H1 (cell line): Measurements from ENCODE around the gene SOCS7. TPM values are rescaled to one million over a fixed set of nuclear protein-coding genes. Genes with fewer than 3 reads are reported as not detected.

Experiments used
- CTCF ChIA-PET: fragments of 300-600 bp; sonication (Branson Sonifier 250); formaldehyde crosslinking; loops from one replicate; lab custom pipeline; 2021; ENCODE audit not compliant: partially characterized antibody; lab: Charles Lee
- POLR2A ChIA-PET: fragments of 300-600 bp; sonication (Branson Sonifier 250); formaldehyde crosslinking; loops from one replicate; lab custom pipeline; 2021; ENCODE audit warnings: inconsistent platforms; ENCODE audit not compliant: partially characterized antibody; lab: Charles Lee
- DNase-seq, 2 experiments: peaks; one replicate each; pipeline versions ENCODE4 v3.0.0 to v3.0.0-alpha.2; 2010 to 2022; ENCODE audit warnings: low spot score in 2 of 2, low read depth in 1 of 2, mixed read lengths in 1 of 2
- FAIRE-seq: peaks from 2 replicates; lab custom pipeline; 2011; peaks lifted over from hg19 to GRCh38; lab: Jason Lieb, UNC
- H2AFZ ChIP-seq: 2 replicates; pipeline ENCODE4 v1.8.1; 2012; ENCODE audit warnings: low read length, inconsistent platforms
- H2AK5ac ChIP-seq: 2 replicates; pipeline ENCODE4 v1.6.1; 2013; ENCODE audit warnings: low read depth, low read length
- H2BK120ac ChIP-seq: replicated peaks from 2 replicates; pipeline ENCODE3; 2013; ENCODE audit warnings: low read depth, low read length, inconsistent platforms
- H2BK12ac ChIP-seq: 2 replicates; pipeline ENCODE4 v1.6.1; 2013; ENCODE audit warnings: low read depth, low read length
- H2BK15ac ChIP-seq: 2 replicates; pipeline ENCODE4 v1.6.1; 2013; ENCODE audit warnings: low read length
- H2BK20ac ChIP-seq: 2 replicates; pipeline ENCODE4 v1.6.1; 2013; ENCODE audit warnings: low read length
- H2BK5ac ChIP-seq: 2 replicates; pipeline ENCODE4 v1.6.1; 2013; ENCODE audit warnings: low read depth, low read length
- H3K14ac ChIP-seq: 2 replicates; pipeline ENCODE4 v1.6.1; 2013; ENCODE audit warnings: inconsistent platforms; ENCODE audit not compliant: insufficient read length
- H3K18ac ChIP-seq: 2 replicates; pipeline ENCODE4 v1.6.1; 2013; ENCODE audit warnings: low read length; ENCODE audit errors: extremely low read depth
- H3K23ac ChIP-seq: 2 replicates; pipeline ENCODE4 v1.6.1; 2013; ENCODE audit warnings: inconsistent platforms; ENCODE audit not compliant: insufficient read length
- H3K23me2 ChIP-seq: 2 replicates; pipeline ENCODE4 v1.6.1; 2013; ENCODE audit warnings: low read depth, low read length
- H3K27ac ChIP-seq: 2 replicates; pipeline ENCODE4 v1.6.1; 2011; ENCODE audit warnings: low read depth, low read length, inconsistent platforms
- H3K27me3 ChIP-seq, 4 experiments: replicated peaks in 1 of 4; 1 replicate in 1 of 4; 2 replicates in 3 of 4; pipeline versions ENCODE4 v1.6.1 to v1.8.1; 2011 to 2013; ENCODE audit warnings: low read length in 3 of 4, mild to moderate bottlenecking in 3 of 4, inconsistent platforms in 2 of 4, mixed read lengths in 2 of 4, moderate library complexity in 1 of 4; ENCODE audit not compliant: control insufficient read depth in 3 of 4, insufficient read depth in 3 of 4; ENCODE audit errors: extremely low read depth in 1 of 4
- H3K36me3 ChIP-seq, 4 experiments: 2 replicates each; pipeline versions ENCODE4 v1.6.1 to v1.8.1; 2011 to 2013; ENCODE audit warnings: mild to moderate bottlenecking in 4 of 4, low read length in 3 of 4, moderate library complexity in 2 of 4, control low read depth in 1 of 4, inconsistent platforms in 1 of 4; ENCODE audit not compliant: insufficient read depth in 4 of 4, control insufficient read depth in 2 of 4
- H3K4ac ChIP-seq: replicated peaks from 2 replicates; pipeline ENCODE3; 2013; ENCODE audit warnings: low read length, low read depth, mixed read lengths, inconsistent platforms; ENCODE audit not compliant: insufficient read length
- H3K4me1 ChIP-seq, 4 experiments: replicated peaks in 1 of 4; 1 replicate in 1 of 4; 2 replicates in 3 of 4; pipeline versions ENCODE4 v1.6.1 to v1.8.1; 2011 to 2013; ENCODE audit warnings: low read length in 3 of 4, inconsistent platforms in 2 of 4, mixed read lengths in 1 of 4; ENCODE audit not compliant: insufficient read depth in 4 of 4, control insufficient read depth in 3 of 4
- H3K4me2 ChIP-seq, 2 experiments: 2 replicates each; pipeline versions ENCODE4 v1.6.1 to v1.8.1; 2011 to 2013; ENCODE audit warnings: low read depth in 2 of 2, low read length in 2 of 2, control low read depth in 1 of 2, inconsistent platforms in 1 of 2, mild to moderate bottlenecking in 1 of 2; ENCODE audit not compliant: insufficient read depth in 1 of 2
- H3K4me3 ChIP-seq, 4 experiments: fragments of 200-600, 300-600 bp in 1 of 4; sonication (generic), shearing (Covaris generic), sonication (Bioruptor Twin) in 1 of 4; 2 replicates each; pipeline versions ENCODE4 v1.5.1 to v1.8.1; 2011 to 2016; ENCODE audit warnings: low read length in 4 of 4, low read depth in 3 of 4, control low read depth in 2 of 4, inconsistent platforms in 2 of 4, mild to moderate bottlenecking in 2 of 4, mixed read lengths in 1 of 4, moderate library complexity in 1 of 4; ENCODE audit not compliant: insufficient read depth in 2 of 4; ENCODE audit errors: extremely low read depth in 1 of 4
- H3K56ac ChIP-seq: replicated peaks from 2 replicates; pipeline ENCODE3; 2013; ENCODE audit warnings: low read depth, mild to moderate bottlenecking, mixed read lengths, low read length, inconsistent platforms; ENCODE audit not compliant: insufficient read length
- H3K79me1 ChIP-seq: 2 replicates; pipeline ENCODE4 v1.6.1; 2013; ENCODE audit warnings: low read depth, low read length, control low read depth
- H3K79me2 ChIP-seq, 2 experiments: 2 replicates each; pipeline versions ENCODE4 v1.6.1 to v1.8.1; 2012 to 2013; ENCODE audit warnings: low read length in 2 of 2, mild to moderate bottlenecking in 2 of 2, inconsistent platforms in 1 of 2; ENCODE audit not compliant: insufficient read depth in 2 of 2, control insufficient read depth in 1 of 2
- H3K9ac ChIP-seq, 4 experiments: replicated peaks in 1 of 4; 1 replicate in 1 of 4; 2 replicates in 3 of 4; pipeline versions ENCODE4 v1.6.1 to v1.8.1; 2011 to 2013; ENCODE audit warnings: low read depth in 3 of 4, low read length in 3 of 4, control low read depth in 2 of 4, mild to moderate bottlenecking in 2 of 4, moderate library complexity in 2 of 4, inconsistent platforms in 1 of 4; ENCODE audit errors: extremely low read depth in 1 of 4
- H3K9me3 ChIP-seq, 2 experiments: 2 replicates each; pipeline versions ENCODE4 v1.6.1 to v1.8.1; 2012 to 2013; ENCODE audit warnings: mild to moderate bottlenecking in 2 of 2, moderate library complexity in 2 of 2, control low read depth in 1 of 2, inconsistent platforms in 1 of 2, low read depth in 1 of 2, low read length in 1 of 2, mixed read lengths in 1 of 2; ENCODE audit not compliant: insufficient read depth in 2 of 2
- H4K20me1 ChIP-seq, 2 experiments: replicated peaks in 1 of 2; 2 replicates each; pipeline versions ENCODE3 to v1.8.1; 2011 to 2013; ENCODE audit warnings: inconsistent platforms in 2 of 2, low read length in 2 of 2, mild to moderate bottlenecking in 1 of 2; ENCODE audit not compliant: insufficient read depth in 2 of 2, control insufficient read depth in 1 of 2
- H4K5ac ChIP-seq: 2 replicates; pipeline ENCODE4 v1.6.1; 2013; ENCODE audit warnings: low read length, low read depth, mixed read lengths, inconsistent platforms; ENCODE audit not compliant: insufficient read length
- H4K8ac ChIP-seq: 2 replicates; pipeline ENCODE4 v1.8.0; 2013; ENCODE audit warnings: mild to moderate bottlenecking, moderate library complexity, low read length, inconsistent platforms; ENCODE audit not compliant: insufficient read depth; ENCODE audit errors: extremely low read depth
- H4K91ac ChIP-seq: replicated peaks from 2 replicates; pipeline ENCODE3; 2013; ENCODE audit warnings: low read length, mixed read lengths, inconsistent platforms; ENCODE audit not compliant: insufficient read length
- BRCA1 ChIP-seq: IDR thresholded peaks from 2 replicates; pipeline ENCODE4 v1.6.1; 2012; ENCODE audit warnings: low read depth, low read length, improper control_type of control experiment
- CBX5 ChIP-seq: fragments of 300-800, 300-1000 bp; sonication (generic); IDR thresholded peaks from 2 replicates; pipeline ENCODE4 v1.7.1; 2016; ENCODE audit warnings: antibody characterized with exemption, low read length, low read depth
- CEBPB ChIP-seq: IDR thresholded peaks from 2 replicates; pipeline ENCODE4 v1.6.1; 2012; ENCODE audit warnings: low read depth, low read length
- CHD2 ChIP-seq: IDR thresholded peaks from 2 replicates; pipeline ENCODE4 v1.6.1; 2012; ENCODE audit warnings: low read length, improper control_type of control experiment
- GTF2F1 ChIP-seq: IDR thresholded peaks from 2 replicates; pipeline ENCODE4 v1.6.1; 2012; ENCODE audit warnings: low read depth, low read length, improper control_type of control experiment, borderline replicate concordance
- JUND ChIP-seq: IDR thresholded peaks from 2 replicates; pipeline ENCODE4 v1.6.1; 2011; ENCODE audit warnings: mild to moderate bottlenecking, improper control_type of control experiment, low read length
- KDM1A ChIP-seq: fragments of 200-600, 300-600 bp; sonication (generic); IDR thresholded peaks from 2 replicates; pipeline ENCODE4 v1.7.1; 2016; ENCODE audit warnings: mild to moderate bottlenecking, low read length, borderline replicate concordance
- MAFK ChIP-seq: IDR thresholded peaks from 2 replicates; pipeline ENCODE4 v1.6.1; 2012; ENCODE audit warnings: low read depth, mild to moderate bottlenecking, improper control_type of control experiment, low read length
- RXRA ChIP-seq: IDR thresholded peaks from 2 replicates; pipeline ENCODE4 v1.6.1; 2011; ENCODE audit warnings: low read depth, mild to moderate bottlenecking, low read length, moderate library complexity; ENCODE audit not compliant: insufficient read depth
- SIN3A ChIP-seq, 2 experiments: IDR thresholded peaks in 1 of 2; conservative IDR thresholded peaks in 1 of 2; 2 replicates each; pipeline ENCODE4 v1.6.1; 2011 to 2012; ENCODE audit warnings: low read length in 2 of 2, improper control_type of control experiment in 1 of 2, low read depth in 1 of 2, mild to moderate bottlenecking in 1 of 2
- TAF1 ChIP-seq: IDR thresholded peaks from 2 replicates; pipeline ENCODE4 v1.6.1; 2011; ENCODE audit warnings: mild to moderate bottlenecking, low read depth, low read length
- TCF12 ChIP-seq: IDR thresholded peaks from 2 replicates; pipeline ENCODE4 v1.6.1; 2011; ENCODE audit warnings: low read depth, mild to moderate bottlenecking, low read length
- YY1 ChIP-seq: IDR thresholded peaks from 2 replicates; pipeline ENCODE4 v1.6.1; 2011; ENCODE audit warnings: low read depth, mild to moderate bottlenecking, low read length
- WGBS, 2 experiments: shearing (Covaris generic) in 1 of 2; methylation state at CpG; one replicate each; pipeline versions ENCODE4 v1.1.6 to v1.1.7; 2013 to 2015; ENCODE audit warnings: low lambda C conversion rate in 2 of 2, mixed read lengths in 2 of 2, inconsistent platforms in 1 of 2, low coverage in 1 of 2, missing lambda C conversion rate in 1 of 2; ENCODE audit not compliant: insufficient replicate concordance in 2 of 2, insufficient coverage in 1 of 2, insufficient read length in 1 of 2; ENCODE audit errors: extremely low coverage in 1 of 2, missing lambda C conversion rate in 1 of 2; 5-methylcytosine and 5-hydroxymethylcytosine counted together
- polyA plus RNA-seq, 7 experiments: library from polyadenylated mRNA; depleted of rRNA in 3 of 7; stranded (reverse) in 5 of 7; unstranded in 2 of 7; fragments of >200 nt in 5 of 7; fragments of 200-250 nt in 2 of 7; gene quantifications; 1 replicate in 5 of 7; 2 replicates in 1 of 7; 4 replicates in 1 of 7; pipeline versions ENCODE4 v1.2.1 to v1.2.3, GENCODE V29; 2011 to 2013; ENCODE audit warnings: missing spikeins in 2 of 7, mixed read lengths in 2 of 7
- total RNA-seq: library from RNA; stranded (reverse); fragmentation: NEBNext Ultra II Directional; extraction: Animal tissue kit (Norgen Biotek cat#: 25700); gene quantifications from 2 replicates; pipeline ENCODE4 v1.2.1, GENCODE V29; 2021

Gene SOCS7
- total and polyA plus RNA-seq, 2 of the 8 experiments (the other 6 are each of a cell fraction or from before 2014, with no cell fraction given), result 13.5 to 26.9 TPM

DNA sequence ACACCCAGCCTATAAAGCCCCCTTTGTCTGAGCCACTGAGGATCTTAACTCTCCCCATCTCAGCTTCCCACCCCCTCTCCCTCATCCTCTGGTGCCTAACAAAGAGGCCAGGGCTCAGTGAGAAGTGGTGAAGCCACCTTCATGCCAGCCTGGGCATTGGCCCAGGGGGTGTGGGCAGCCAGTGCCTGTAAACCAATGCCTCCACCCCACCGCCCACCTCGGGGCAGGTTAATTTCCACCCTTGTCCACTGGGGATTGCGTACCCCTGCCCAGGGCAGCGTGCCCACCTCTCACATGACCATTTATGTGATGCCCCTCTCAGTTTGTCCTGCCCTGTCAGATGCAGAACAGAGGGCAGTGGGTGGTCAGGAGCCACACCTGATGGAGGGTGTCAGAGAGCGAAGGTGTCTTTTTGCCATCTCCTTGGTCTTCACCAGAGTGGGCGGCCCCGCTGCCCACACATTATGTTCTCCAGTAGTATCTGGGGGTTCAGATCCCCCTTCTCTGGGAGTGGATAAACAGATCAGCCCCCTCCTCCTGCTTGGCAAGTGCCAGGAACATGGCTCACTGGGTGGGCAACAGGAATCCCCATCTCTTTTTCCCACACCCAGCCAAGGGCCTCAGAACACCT lies 66.5 kb downstream of the SOCS7 start:
- H3K9me3 ChIP-seq, result no peaks in the 10 kb centered on the region
- DNase-seq, result no peak
- H3K23ac ChIP-seq, result no peak overlapping the region
- POLR2A ChIA-PET, result interaction anchor here (0.5 to 6.6 kb wide), 9 partner anchors 11 to 96 kb away, joined by 3 to 61 read pairs (median 7); partner anchors contain the start of genes GPR179 and SOCS7
- no peaks in the 10 kb centered on the region for H4K20me1 ChIP-seq
- no peak overlapping the region for H2BK120ac ChIP-seq
- H4K5ac ChIP-seq, result no peak overlapping the region
- no peak overlapping the region for H2AFZ ChIP-seq
- peak overlapping the region; percentile 84 to 99 for H3K4me2 ChIP-seq
- no peak overlapping the region for H3K4ac ChIP-seq
- 91% methylated on average over 7 of the region's 7 CpGs; no CpG with 5 or more reads in 1 of the 2 experiments for WGBS, 2 experiments
- H3K14ac ChIP-seq, result no peak overlapping the region
- H3K4me1 ChIP-seq, result peaks cover 15 to 65% (median 56%) of the 10 kb centered on the region in 4 experiments
- H2BK20ac ChIP-seq, result peak overlapping the region; percentile 56; the same call in 1 of the 2 replicates
- H4K8ac ChIP-seq, result no peak overlapping the region
- H2AK5ac ChIP-seq, result peak overlapping the region; percentile 78; the same call in 1 of the 2 replicates
- H2BK5ac ChIP-seq, result 0 out of 2 replicates have a peak overlapping the region, but pooled peaks have one; percentile 69
- peaks cover 14% of the 10 kb centered on the region; the same call in 1 of the 2 replicates for H3K23me2 ChIP-seq
- no peaks in the 10 kb centered on the region for H3K36me3 ChIP-seq
- CTCF ChIA-PET, result interaction anchor here (0.8 to 24.5 kb wide), 11 partner anchors 8 to 119 kb away, joined by 3 to 400 read pairs (median 4); partner anchors contain the start of genes ARHGAP23, GPR179 and SOCS7
- H4K91ac ChIP-seq, result no peak overlapping the region
- H3K56ac ChIP-seq, result no peak overlapping the region
- H2BK12ac ChIP-seq, result peak overlapping the region; percentile 100
- H3K79me1 ChIP-seq, result no peaks in the 10 kb centered on the region
- peaks cover 0 to 6% of the 10 kb centered on the region in 2 experiments; a peak in 1 of 4 replicates for H3K79me2 ChIP-seq
- peak overlapping the region; percentile 9; the same call in 1 of the 2 replicates for H3K18ac ChIP-seq
- no peak overlapping the region; a peak in 1 of 7 replicates for H3K9ac ChIP-seq
- H3K27ac ChIP-seq, result no peak overlapping the region
- peak overlapping the region; percentile 88; the same call in 1 of the 2 replicates for H2BK15ac ChIP-seq
- H3K4me3 ChIP-seq, result peak overlapping the region; percentile 37 to 65 (median 55); a peak in 5 of 8 replicates
- peaks cover 0 to 19% (median 7%) of the 10 kb centered on the region in 4 experiments; a peak in 4 of 7 replicates for H3K27me3 ChIP-seq
- FAIRE-seq, result no peak
- TF ChIP-seq TCF12 (no peak), YY1 (no peak), CEBPB (no peak), KDM1A (no peak), JUND (no peak), SIN3A (conservative IDR thresholded peaks at IDR 0.05 in 1 of 2, IDR thresholded peaks at IDR 0.05 in 1 of 2; ENCODE audit: low read depth in 1 of 2, low read length in 2 of 2) (no peak), MAFK (no peak), GTF2F1 (no peak), BRCA1 (no peak), CHD2 (no peak), TAF1 (no peak), CBX5 (no peak), RXRA (no peak)
